Measurements from ENCODE around the gene CYTH3.

The CYTH3 gene

DNA sequence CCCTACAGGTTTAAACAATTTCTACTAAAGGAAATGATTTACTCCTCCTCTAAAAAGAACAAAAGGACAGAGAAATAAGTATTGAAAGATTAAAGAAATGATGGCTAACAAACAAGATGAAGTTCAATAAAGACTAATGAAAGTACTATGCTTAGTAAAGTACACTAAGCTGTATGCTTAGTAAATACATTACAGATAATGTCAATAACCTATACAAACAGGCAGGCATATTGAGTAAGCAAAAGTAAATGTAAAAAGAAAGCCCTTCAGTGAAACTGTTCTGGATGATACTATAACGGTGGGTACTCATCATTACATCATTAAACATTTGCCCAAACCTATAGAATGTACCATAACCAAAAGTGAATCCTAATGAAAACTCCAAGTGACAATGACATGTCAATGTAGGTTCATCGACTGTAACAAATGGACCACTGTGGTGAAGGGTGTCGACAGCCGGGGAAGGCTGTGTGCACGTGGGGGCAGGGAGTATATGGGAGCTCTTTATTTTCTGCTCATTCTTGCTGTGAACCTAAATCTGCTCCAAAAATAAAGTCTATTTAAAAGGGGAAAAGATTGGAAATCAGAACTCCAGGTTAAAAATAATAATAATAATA, 34.0 kb downstream of the CYTH3 start:
- TF ChIP-seq, protein P1, sequence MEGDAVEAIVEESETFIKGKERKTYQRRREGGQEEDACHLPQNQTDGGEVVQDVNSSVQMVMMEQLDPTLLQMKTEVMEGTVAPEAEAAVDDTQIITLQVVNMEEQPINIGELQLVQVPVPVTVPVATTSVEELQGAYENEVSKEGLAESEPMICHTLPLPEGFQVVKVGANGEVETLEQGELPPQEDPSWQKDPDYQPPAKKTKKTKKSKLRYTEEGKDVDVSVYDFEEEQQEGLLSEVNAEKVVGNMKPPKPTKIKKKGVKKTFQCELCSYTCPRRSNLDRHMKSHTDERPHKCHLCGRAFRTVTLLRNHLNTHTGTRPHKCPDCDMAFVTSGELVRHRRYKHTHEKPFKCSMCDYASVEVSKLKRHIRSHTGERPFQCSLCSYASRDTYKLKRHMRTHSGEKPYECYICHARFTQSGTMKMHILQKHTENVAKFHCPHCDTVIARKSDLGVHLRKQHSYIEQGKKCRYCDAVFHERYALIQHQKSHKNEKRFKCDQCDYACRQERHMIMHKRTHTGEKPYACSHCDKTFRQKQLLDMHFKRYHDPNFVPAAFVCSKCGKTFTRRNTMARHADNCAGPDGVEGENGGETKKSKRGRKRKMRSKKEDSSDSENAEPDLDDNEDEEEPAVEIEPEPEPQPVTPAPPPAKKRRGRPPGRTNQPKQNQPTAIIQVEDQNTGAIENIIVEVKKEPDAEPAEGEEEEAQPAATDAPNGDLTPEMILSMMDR (IDR thresholded peaks at IDR 0.05; ENCODE audit: low read depth, low read length, missing control alignments): no peak
- Histone ChIP-seq H3K27ac (no peak overlapping the region), H3K27me3 (replicated peaks) (no peaks in the 10 kb centered on the region), H3K36me3 (replicated peaks) (no peaks in the 10 kb centered on the region), H3K4me3 (ENCODE audit: low read depth, low read length) (no peak overlapping the region)
- in situ Hi-C loops (cut with HindIII; ENCODE audit: low pct_ligation_motif_present, low sequenced_read_pairs): no loop called here
- no peak for DNase-seq

DNA sequence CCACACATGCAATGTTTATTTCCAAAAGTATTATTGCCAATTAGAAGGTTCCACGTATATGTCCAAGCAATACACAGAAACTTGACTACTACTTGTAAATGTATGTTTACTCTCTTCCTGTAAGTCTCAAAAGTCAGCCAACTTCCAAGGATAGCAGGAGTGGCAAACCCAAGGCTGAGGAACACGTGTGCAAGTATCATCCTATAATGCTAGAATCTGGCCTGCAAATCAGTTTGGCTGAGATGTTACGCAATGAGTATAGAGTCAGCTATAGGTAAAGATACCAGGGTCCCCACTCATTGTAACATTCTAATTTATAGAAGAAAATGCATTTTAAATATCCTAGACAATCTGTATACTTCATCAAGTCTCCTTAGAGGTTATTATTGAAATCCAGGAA, 34.7 kb downstream of the CYTH3 start:
- DNase-seq: no peak
- no peaks in the 10 kb centered on the region for H3K36me3 ChIP-seq (replicated peaks)
- no peaks in the 10 kb centered on the region for H3K27me3 ChIP-seq (replicated peaks)
- H3K27ac ChIP-seq: no peak overlapping the region
- in situ Hi-C loops (cut with HindIII; ENCODE audit: low pct_ligation_motif_present, low sequenced_read_pairs): no loop called here
- TF ChIP-seq, protein P1 (IDR thresholded peaks at IDR 0.05; ENCODE audit: low read depth, low read length, missing control alignments): no peak
- H3K4me3 ChIP-seq (ENCODE audit: low read depth, low read length): no peak overlapping the region

DNA sequence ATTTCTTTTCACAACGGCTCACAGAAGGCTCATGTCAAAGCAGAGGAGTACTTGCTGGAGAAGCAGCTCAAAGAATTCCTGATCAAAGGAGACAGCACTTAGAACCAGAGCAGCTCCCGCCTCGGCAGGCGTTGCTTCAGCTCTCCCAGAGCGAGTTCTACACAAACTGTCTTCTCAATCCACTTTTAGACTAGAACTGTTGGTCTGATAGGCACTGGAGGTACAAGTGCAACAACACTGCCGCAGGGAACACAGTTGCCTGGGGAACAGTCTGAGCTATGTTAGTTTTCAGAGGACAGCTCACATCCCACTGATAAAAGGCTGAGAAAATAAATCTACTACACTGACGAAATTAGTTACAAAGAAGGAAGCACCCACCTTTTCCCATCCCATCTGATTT, 35.4 kb downstream of the CYTH3 start:
- TF ChIP-seq, protein P1 (IDR thresholded peaks at IDR 0.05; ENCODE audit: low read depth, low read length, missing control alignments): no peak
- no peaks in the 10 kb centered on the region for H3K36me3 ChIP-seq (replicated peaks)
- in situ Hi-C loops (cut with HindIII; ENCODE audit: low pct_ligation_motif_present, low sequenced_read_pairs): no loop called here
- no peak overlapping the region for H3K4me3 ChIP-seq (ENCODE audit: low read depth, low read length)
- no peak overlapping the region for H3K27ac ChIP-seq
- DNase-seq: peak; percentile 63
- H3K27me3 ChIP-seq (replicated peaks): no peaks in the 10 kb centered on the region

DNA sequence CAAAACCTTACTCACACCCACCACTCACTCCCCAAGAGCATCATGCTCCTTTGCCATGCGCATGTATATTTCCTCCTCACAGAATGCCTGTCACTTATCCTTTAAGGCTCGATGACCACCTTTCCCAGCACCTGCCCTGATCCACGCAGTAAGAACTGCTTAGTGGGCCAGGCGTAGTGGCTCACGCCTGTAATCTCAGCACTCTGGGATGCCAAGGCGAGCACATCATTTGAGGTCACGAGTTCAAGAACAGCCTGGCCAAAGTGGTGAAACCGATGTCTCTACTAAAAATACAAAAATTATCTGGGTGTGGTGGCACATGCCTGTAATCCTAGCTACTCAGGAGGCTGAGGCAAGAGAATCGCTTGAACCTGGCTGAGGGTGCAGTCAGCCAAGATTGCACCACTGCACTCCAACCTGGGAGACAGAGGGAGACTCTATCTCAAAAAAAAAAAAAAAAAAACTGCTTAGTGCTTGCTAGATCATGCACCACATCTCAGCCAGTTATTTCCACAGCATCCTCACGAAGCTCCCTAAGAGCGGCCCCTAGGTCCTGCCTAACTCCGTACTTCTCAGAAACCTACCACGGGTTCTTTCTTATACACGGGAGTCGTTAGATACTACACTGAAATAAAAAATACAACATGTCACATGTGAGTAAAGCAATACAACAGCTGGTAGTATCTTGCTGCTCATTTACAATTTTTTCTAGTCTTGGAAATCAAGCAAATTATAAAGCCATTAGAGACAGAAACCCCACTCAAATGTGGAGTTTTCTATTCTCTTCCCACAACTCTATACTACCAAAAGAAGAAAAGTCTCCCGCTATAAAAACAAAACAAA, 37.2 kb downstream of the CYTH3 start:
- Histone ChIP-seq H3K27ac (no peak overlapping the region), H3K36me3 (replicated peaks) (no peaks in the 10 kb centered on the region), H3K4me3 (ENCODE audit: low read depth, low read length) (no peak overlapping the region), H3K27me3 (replicated peaks) (no peaks in the 10 kb centered on the region)
- no peak for DNase-seq
- TF ChIP-seq, protein P1 (IDR thresholded peaks at IDR 0.05; ENCODE audit: low read depth, low read length, missing control alignments): no peak
- in situ Hi-C loops (cut with HindIII; ENCODE audit: low pct_ligation_motif_present, low sequenced_read_pairs): no loop called here

DNA sequence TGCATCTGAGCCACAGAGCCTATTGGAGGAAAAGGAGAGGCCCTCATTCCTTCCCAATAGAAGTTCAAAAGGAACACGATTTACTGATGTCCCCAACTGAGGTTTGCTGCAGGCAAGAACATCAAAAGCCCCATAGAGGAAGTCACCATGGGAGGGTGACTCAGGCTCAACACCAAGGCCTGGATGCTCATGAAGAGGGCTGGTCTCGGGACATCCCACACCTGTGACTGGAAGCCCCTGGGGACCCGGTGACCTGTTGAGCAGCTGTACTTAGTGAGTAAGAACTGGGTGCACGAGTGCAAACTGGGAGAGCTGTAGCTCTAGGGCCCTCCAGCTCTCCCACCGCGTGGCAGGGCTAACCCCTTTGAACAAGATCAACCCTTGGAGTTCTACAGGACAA, 38.0 kb downstream of the CYTH3 start:
- no peaks in the 10 kb centered on the region for H3K27me3 ChIP-seq (replicated peaks)
- no peak for DNase-seq
- no peaks in the 10 kb centered on the region for H3K36me3 ChIP-seq (replicated peaks)
- no peak overlapping the region for H3K27ac ChIP-seq
- TF ChIP-seq, protein P1 (IDR thresholded peaks at IDR 0.05; ENCODE audit: low read depth, low read length, missing control alignments): no peak
- in situ Hi-C loops (cut with HindIII; ENCODE audit: low pct_ligation_motif_present, low sequenced_read_pairs): no loop called here
- no peak overlapping the region for H3K4me3 ChIP-seq (ENCODE audit: low read depth, low read length)

Measured in brain microvascular endothelial cell (primary cell).